GM03348 (cell line): ENCODE results near the gene TEF.
"Not testable (repeated sequence)": the region's sequence is repeated elsewhere in the genome, so short reads cannot be mapped to it uniquely, and the experiment has no call there.

Source experiments
- DNase-seq: peaks from one replicate; pipeline ENCODE4 v3.0.0; 2012; ENCODE audit warnings: low spot score

TEF gene

GRCh38 chr22:41382610-41383009 lies 868 bp downstream of the TEF start:
- peak; percentile 29 for DNase-seq

GRCh38 chr22:41383085-41383484 lies 1.3 kb downstream of the TEF start:
- DNase-seq: no peak

- no peak for DNase-seq
Measured at GRCh38 chr22:41384128-41384527, 2.4 kb downstream of the TEF start.

- no peak for DNase-seq
Measured at GRCh38 chr22:41387341-41387740, 5.6 kb downstream of the TEF start.

GRCh38 chr22:41394012-41394356 lies 12.2 kb downstream of the TEF start:
- no peak for DNase-seq

GRCh38 chr22:41395531-41396240 lies 13.9 kb downstream of the TEF start:
- no peak for DNase-seq

DNA sequence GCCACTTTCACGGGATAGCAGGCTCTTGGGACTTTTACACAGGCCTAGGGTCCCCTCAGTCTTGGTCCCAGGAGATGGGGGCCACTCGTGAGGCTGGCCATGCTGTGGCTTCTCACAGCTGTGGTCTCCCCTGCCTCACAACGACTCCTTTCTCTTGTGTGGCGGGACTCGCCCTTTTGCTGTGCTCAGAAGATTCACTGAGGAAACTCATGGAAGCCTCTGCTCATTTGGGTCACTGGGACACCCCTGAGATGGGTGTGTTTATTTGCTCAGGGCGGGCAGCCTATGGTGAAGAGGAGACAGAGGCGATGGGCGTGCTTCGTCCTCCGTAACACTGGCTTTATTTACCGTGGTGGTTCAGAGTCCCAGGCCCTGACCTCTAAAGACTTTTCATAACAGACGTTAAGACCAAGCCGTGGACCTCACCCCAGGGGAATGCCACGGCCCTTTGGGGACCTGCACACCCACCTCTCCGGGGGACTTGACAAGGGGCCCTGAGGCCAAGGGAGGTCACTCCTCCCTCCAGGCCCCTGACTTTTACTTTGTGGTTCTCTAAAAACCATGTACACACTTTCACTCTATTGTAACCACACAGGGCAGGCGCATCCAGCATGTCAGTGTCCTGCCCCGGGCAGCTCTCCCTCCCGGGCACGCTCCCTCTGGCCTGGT lies 15.5 kb downstream of the TEF start:
- no peak for DNase-seq

DNA sequence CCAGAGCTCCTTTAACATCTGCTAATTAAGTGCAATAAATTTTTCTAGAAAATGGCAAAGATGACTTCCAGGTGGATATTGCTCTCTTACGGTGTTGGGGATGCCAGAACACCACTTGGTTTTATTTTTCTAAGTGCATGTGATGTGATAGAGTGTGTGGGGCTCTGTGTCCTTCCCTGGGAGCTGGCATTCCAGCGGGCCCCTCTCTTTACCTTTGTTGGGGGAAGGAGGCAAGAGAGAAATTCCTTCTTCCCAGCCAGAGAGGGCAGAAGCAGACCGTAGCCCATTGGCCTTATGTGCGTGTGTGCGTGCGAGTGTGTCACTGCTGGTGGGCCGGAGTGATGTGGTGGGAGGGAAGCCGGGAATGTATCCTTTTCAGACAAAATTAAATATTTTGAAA lies 17.2 kb downstream of the TEF start:
- no peak for DNase-seq

DNA sequence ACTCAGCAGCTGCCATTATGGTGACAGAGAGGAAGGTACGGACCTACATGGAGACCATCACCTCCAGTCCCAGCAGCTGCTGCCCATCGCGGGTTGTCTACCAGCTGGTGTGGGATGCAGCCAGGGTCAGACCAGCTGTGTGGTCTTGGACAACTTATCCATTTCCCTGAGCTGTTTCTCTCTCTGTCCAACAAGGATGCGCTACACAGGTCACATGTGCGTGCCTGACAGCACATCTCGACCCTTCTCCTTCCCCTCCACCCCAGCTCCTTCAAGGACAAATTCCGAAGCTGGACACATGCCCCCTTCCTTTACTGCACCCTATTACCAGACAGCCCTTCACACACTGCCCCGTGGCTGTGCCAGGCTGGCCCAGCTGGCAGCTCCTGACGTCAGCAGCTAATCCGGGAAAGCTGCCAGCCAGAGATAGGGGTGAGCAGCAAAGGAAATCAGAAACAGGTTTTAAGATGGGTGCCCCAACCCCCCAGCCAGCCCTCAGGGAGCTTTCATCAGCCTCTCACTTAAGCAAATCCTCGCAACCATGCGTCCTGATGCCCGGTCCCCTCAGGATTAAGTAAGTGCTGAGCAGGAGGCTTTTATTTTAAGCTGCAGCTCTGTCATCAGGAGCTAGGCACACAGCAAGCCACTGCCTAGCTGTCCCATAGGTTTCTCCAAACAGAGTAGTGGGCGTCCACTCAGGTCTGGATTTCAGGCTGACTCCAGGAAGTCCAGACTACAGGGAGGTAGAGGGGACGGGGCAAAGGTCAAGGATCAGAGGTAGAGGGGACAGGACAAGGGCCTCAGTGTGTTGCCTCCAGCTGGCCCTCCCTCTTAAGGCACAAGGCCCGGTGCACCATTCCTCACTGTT lies 20.3 kb downstream of the TEF start:
- peak; percentile 77 for DNase-seq

DNA sequence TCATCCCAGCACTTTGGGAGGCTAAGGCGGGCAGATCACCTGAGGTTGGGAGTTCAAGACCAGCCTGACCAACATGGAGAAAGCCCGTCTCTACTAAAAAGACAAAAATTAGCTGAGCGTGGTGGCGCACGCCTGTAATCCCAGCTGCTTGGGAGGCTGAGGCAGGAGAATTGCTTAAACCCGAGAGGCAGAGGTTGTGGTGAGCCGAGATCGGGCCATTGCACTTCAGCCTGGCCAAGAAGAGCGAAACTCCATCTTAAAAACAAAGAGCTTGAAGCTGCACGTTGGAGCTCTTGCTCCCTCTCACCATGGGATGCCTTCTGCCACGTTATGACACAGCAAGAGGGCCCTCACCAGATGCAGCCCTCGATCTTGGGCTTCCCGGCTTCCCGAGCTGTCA lies 21.1 kb downstream of the TEF start:
- not testable (repeated sequence) for DNase-seq

DNA sequence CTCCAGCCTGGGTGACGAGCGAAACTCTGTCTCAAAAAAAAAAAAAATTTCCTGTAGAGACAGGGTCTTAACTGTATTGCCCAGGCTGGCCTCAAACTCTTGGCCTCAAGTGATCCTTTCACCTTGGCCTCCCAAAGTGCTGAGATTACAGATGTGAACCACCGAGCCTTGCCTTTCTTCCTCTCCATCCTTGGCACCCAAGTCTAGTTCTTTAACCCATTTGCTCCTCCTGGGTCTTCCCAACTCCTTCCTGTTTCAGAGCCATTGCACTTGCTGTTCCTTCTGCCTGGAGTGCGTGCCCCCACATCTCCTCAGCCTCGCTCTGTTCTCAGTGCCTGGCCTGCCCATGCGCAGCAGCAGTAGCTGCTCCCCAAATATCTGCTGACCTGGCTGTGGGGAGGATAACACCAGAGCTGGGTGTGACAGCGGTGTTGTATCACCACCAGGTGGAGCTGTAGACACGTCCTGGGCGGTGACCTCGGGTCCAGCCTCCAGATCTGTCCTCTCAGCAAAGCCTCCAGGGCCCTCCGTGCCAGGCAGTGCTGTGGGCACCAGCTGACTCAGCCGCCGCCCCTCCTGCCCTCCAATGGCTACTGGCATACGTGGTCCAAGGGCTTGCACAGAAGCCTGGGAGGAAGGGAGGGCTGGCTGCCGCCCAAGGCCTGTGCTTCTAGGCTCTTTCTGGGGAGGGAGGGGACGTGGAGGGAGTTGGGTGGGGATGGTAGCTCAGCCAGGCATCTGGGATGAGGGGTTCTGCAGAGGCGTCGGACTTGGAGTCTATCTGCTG lies 22.0 kb downstream of the TEF start:
- peak; percentile 95 for DNase-seq

DNA sequence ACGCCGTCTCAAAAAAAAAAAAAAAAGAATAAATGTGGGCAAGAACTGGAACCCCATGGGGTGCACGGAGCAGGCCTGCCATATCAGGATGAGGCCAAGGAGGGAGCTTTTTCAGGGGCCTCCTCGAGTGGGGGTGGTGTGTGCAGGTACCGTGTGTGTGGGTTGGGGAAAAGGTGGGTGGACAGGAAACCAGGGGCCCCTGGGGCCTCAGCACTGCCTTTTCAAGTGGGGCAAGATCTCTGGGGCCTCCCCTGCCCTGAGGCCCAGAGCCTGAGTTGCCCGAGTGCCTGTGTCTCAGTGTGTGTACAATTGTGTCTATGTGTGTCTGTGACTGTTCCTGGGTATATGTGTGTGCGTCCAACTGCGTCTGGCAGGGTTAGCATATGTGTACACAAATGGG lies 23.8 kb downstream of the TEF start:
- no peak for DNase-seq

DNA sequence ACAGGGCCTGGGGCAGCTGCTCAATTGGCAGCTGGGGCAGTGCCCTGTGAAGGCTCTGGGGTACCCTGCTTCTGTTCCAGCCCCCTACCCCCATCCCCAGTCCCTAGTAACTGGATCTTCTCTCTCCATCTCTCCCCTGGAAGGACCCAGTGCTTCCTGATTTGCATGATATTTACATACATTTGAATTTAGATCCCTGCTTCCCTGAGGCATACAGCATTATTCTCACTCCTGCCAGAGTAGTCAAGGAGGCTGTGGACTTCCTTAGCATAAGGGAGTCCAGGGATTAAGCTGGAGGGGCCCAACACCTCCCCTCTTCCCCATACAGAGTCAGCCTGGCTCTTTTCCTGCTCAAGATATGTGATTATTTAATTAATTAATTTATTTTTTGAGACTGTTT lies 24.7 kb downstream of the TEF start:
- no peak for DNase-seq

GRCh38 chr22:41407433-41407832 lies 25.7 kb downstream of the TEF start:
- no peak for DNase-seq

DNA sequence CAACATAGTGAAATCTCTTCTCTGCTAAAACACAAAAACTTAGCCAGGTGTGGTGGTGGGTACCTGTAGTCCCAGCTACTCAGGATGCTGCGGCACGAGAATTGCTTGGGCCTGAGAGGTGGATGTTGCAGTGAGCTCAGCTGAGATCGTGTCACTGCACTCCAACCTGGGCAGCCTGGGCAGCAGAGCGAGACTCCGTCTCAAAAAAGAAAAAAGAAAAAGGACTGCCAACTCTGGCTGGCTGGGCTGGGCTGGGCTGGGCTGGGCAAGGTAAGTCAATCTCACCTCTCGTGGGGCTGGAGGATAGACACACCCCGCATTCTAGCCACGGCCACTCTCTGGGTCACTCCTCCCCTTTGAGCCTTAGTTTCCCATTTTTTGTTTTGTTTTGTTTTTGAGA lies 26.9 kb downstream of the TEF start:
- no peak for DNase-seq

- DNase-seq: no peak
Measured at GRCh38 chr22:41410311-41410751, 28.6 kb downstream of the TEF start.

DNA sequence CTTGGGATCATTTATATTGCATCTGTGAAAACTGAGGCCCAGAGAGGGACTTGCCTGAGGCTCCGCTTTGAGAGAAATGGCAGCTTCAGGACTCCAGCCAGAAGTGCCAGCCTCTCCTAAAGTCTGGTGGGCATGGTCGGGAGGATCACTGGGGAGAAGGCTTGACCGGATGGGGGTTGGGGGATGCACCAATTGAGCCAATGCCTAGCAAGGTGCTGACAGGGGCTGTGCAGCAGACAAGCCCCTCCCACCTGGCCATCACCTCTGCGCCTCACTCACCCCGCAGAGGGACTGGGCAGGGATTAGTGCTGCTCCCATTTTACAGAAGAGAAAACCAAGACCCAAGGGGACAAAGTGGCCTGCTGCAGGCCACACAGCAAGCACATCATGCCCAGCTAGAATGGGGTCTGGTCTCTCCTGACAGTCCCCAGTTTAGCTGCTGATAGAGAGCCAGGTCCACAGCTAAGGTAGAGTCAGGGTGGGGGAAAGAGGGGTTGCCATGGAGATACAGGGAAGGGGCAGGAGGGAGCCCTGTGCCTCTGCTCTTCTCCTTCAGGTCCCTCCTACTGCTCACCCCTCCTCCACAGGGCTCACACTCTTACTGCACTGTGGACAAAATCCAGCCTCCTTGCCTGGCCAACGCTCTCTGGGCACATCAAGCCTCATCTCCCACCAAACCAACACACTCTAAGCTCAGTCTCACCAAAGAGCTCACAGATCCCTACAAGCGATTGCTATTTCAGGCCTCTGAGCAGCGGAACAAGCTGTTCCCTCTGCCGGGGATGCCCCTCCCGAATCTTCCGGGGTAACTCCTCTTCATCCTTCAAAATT lies 29.5 kb downstream of the TEF start:
- DNase-seq: no peak

DNA sequence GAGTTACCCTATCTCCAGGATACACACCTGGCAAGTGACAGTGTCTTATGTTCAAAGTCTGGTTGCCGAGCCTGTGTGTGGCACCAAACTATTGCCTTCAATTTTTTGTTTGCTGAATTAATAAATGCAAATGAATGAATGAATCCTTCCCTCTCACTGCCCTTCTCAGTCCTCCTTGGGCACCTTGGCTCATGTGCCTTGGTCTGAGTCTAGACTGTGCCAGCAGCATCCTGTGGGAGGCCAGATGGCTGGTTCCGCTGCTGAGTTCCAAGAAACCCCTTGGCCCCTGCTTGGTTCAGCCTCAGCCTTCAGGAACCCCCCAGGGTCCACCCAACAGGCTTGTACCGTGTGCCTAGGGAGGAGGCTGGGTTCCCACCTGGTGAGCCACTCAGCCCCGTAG lies 33.8 kb downstream of the TEF start:
- DNase-seq: no peak

- DNase-seq: no peak
Measured at GRCh38 chr22:41417622-41418390, 36.1 kb downstream of the TEF start.

DNA sequence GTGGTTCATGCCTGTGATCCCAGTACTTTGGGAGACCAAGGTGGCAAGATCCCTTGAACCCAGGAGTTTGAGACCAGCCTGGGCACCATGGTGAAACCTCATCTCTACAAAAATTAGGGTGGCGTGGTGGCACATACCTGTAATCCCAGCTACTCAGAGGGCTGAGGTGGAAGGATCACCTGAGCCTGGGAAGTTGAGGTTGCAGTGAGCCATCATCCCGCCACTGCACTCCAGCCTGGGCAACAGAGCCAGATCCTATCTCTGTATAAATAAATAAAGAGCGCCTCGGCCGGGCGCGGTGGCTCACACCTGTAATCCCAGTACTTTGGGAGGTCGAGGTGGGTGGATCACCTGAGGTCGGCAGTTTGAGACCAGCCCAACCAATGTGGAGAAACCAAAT lies 37.0 kb downstream of the TEF start:
- DNase-seq: no peak
